NCI-H2171 (cell line): ENCODE data around the gene NPAS3.

Source experiments
- DNase-seq: peaks from one replicate; lab custom pipeline; 2025; lab: John Stamatoyannopoulos, UW

The NPAS3 gene

DNA sequence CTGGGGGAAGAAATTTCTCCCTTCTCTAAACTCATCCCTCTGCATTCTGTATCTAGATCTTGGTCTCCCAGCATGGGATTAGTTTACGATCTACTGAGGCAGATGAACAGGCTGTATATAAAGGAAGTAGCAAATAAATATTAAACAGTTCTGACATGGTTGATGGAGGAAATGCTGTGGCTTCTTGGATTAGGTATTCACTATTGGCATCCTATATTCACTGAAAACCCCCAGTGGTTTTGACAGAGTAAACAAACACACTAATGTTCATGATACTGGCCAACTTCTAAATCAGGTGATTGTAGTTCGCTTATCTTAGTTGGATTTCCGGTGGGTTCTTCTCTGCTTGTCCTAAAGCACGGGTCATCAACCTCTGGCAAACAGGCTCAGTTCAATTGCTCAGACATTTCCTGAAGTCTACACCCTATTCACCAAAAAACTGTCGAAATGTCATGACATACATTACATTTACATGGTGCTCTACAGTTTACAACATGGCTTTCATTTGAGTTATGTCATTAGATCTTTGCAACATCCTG, 578.3 kb downstream of the NPAS3 start:
- no peak for DNase-seq

- no peak for DNase-seq
These were observed 582.5 kb downstream of the NPAS3 start for GRCh38 chr14:33521192-33521591.

- DNase-seq, result no peak
These were observed 585.6 kb downstream of the NPAS3 start for GRCh38 chr14:33524244-33524643.

GRCh38 chr14:33525626-33526025, 586.9 kb downstream of the NPAS3 start:
- no peak for DNase-seq

DNA sequence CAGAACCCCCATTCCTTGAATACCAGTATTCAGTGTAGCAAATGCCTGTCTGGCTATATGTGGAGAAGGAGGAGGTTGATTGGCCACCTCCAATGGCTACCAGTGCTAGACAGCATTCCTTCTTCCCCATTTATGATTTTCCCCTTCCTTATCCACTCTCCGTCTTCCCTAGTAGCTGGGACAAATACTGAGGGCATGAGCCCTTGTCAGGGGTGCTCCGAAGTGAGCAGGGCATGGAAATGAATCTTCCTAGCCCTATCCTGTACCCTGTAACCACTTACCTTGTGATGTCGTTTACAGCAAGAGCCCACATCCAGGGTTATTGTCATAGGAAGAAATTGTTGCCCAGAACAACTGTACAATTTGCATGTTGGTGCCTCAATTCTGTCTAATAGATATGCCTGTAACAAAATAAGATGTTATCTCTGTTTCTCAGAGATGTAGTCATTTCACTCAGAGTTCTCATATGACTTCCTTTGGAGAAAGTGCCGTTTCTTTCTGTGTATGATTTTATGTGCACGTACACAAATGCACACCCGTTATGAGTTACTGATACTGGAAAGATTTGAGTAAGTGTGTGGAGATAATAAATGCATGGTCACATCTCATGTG, 588.5 kb downstream of the NPAS3 start:
- DNase-seq, result no peak

DNA sequence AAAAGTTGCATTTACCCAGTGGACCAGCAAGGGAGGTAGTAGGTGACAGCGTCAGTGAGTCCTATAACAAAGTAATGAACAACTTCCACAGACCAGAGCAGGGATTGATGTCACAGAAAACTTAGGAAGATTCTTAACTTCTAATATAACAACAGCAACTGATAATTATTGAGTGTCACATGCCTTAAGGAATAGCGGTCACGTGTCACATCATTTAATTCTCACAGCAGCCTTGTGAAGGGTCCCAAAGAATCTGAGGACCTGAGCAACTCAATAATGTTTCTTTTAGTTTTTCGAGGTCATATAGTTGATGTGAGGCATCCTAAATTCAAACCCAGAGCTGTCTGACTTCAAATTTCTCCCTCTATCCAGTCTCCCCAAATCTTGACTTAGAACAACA, 590.0 kb downstream of the NPAS3 start:
- DNase-seq, result no peak

DNA sequence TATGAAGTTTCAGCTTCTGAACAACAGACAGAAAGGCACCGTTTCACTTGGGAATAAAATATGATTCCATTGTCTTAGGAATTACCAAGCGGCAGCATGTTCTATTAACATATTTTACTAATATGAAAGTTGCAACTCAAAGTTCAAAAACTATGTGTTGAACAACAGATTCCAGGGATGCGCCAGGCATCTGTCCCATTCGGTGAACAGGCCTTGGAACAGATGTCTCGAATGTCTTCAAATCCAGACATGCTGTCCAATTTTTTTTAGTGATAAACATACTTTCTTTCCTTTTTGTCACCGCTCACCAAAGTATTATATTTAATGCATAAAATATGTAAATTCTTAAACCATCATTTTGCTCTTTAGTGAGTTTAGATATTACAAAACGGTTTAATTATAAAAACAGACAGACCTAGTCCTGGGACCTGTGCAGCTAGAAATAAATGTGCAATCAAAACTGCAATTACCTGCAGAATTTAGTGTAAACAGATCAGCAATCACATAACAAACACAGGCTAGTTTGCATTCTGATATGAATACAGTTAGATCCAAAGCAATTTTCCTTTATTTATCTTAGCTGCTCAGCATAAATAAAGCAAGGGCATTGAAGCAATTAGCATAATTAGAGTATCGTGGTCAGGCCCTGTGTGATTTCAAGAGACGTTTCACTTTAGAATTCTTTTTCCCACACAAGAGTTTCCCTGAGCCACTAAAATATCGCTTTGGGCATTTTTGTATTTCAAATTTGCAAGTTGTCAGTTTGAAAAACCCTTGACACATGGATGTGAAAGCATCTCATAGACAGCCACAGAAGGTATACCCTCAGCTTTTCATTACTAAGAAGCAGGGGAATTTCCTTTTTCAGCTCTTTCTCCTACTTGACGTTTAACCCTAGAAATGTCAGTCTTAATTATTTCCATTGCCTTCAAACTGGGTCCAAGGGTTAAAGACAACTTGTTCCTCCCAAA, 591.4 kb downstream of the NPAS3 start:
- peak; percentile 35 for DNase-seq

- no peak for DNase-seq
These were observed 593.9 kb downstream of the NPAS3 start for GRCh38 chr14:33532553-33532952.

- no peak for DNase-seq
These were observed 595.4 kb downstream of the NPAS3 start for GRCh38 chr14:33534104-33534503.

DNA sequence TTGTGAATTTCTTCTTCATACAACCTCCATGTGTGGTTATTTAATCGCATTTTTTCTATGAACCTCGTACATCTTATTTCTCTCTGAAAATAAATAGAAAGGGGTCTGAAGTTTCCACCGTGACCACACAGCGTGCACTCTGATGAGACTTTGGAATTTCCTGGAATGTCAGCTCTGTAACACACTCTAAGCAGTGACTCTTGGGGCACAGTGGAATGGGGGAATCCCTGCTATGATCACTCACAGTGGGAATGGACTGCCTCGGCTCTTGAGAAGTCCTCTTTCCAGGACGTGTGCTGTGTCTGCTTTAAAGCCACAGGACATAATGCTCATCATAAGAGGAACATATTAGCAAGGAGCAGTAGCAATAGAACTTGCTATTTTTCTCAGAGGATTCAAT, 596.0 kb downstream of the NPAS3 start:
- no peak for DNase-seq

DNA sequence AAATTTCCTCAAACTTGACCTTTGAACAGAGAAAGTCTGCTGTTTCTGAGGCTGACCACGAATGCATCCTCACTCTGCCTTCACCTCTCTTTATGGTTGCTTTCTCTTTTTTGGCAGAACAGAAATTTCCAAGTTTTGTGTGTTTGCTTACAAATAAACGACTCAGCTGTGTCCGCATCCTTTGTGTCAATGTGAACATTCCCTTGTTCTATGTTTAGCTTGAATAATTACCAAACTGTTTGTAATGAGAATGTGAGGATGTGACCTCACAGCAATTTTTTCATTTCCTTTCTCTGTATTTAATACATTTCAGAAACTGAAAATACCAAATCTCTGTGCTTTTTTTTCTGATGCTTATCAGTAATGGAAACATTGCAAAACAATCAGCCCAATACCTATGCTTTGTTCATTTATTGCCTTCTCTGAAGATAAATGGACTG, 601.3 kb downstream of the NPAS3 start:
- DNase-seq, result no peak

- no peak for DNase-seq
These were observed 602.5 kb downstream of the NPAS3 start for GRCh38 chr14:33541171-33541570.

DNA sequence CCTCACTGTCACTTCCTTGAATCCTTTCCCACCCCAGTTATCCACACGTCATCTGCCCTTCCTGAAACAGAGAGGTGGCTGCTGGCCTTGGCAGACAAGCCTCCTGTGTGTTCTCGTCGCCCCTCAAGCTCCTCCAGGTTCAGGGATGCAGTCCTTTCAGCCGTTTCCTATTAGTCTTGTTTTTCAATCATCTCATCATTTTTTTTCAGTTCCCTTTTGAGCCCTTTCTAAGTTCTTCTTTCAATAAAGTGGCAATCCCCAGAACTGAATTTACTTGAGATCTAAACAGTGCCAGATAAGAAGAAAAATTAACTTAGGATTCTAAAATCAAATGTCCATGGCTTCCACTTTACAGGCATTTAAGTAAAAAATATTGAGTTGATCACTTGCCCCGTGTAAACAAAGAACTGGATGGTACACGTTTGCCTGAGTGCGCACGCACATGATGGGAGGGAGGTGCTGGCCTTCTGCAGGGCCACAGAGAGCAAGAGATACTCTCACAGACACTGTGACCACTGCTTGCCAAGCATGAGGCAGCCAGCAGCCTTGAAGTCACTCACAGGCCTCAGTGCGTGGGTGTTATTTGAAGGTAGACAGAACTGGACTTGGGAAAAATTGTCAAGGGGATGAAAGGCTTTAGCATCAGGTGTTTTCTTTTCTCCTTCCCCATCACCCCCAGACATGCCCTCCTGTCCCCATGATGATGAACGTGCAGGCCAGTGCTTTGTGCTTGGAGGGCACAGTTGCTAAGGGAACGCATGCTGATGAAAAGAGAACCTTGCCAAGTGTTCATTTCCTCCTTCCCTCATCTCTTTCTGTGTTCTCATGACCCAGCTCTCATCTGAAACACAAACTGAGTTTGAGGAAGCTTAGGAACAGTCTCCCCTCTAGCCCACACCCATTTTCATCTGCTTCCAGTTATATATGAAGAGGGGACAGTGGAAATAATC, 603.9 kb downstream of the NPAS3 start:
- no peak for DNase-seq

GRCh38 chr14:33545696-33546095, 607.0 kb downstream of the NPAS3 start:
- DNase-seq, result no peak

GRCh38 chr14:33548606-33549005, 609.9 kb downstream of the NPAS3 start:
- no peak for DNase-seq

DNA sequence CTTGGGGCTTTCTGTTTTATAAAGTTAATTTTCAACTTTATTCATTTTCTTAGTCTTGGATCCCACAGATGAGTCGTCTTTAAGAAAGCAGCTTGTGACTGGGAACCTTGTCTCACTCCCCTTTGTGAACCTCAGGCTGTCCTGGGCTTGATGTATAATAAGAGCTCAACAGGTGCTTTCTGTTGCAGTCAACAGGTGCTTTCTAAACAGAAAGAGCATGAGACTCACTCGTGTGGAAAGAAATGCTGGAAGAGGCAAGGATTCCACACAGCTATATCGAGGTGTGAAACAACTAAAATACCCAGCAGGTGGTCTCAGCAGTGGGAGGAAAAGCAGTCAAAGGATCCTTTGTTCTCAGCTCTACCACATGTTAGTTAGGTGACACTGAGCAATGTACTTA, 613.3 kb downstream of the NPAS3 start:
- peak; percentile 27 for DNase-seq

DNA sequence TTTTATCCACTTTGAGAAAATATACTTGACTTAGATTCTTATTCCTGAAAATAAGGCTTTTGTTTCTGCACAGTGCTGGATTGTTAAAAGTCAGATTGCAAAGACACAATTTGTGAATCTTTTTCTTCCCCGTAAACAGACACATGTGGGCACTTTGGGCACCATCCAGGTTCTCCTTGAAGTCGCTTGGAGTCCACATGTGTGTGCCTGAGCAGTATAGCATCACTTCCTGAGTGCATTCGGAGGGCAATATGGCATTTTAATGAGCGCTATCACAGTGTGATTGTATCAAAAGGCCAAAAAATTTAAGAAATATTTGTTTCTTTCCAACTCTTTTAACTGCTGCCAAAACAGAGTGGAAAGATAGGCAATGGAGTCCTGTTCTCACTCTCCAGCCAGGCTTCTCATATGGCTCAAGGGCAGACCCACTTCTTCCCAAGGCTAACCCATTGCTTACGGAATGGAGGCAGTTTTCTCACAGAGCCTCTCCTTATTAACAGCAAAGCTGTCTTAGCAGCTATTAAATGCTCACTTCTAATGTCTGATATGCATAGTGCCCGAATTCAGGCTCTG, 615.1 kb downstream of the NPAS3 start:
- DNase-seq, result no peak

DNA sequence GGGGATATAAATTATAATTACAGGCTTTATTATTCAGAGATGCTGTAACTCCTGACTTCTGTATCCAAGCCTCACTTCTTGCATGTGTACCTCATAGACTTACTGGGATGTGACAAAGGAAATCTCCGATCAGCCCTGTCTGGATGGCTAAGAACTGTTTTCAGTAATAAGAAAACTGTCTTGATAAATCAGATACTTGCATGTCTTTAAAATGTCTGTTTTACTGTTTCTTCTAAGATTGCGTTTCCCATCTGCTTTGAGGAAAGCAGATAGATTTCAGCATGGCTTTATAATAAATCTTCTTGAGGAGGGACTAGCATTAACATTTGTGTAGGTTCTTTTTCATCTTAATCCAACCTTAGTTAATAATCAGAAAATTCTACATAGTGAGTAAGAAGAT, 616.3 kb downstream of the NPAS3 start:
- no peak for DNase-seq

- no peak for DNase-seq
These were observed 617.2 kb downstream of the NPAS3 start for GRCh38 chr14:33555710-33556350.

- DNase-seq, result no peak
These were observed 617.9 kb downstream of the NPAS3 start for GRCh38 chr14:33556382-33557121.
